LNCaP clone FGC (cell line): ENCODE measurements around the gene GRIA4.

Experiments used
- DNase-seq: peaks from one replicate; pipeline ENCODE4 v3.0.0-alpha.2; 2011; ENCODE audit warnings: low read depth
- H3K4me3 ChIP-seq: 2 replicates; pipeline ENCODE4 v1.5.1; 2011; ENCODE audit warnings: mild to moderate bottlenecking, low read depth, low read length, control low read depth
- CTCF ChIP-seq: IDR thresholded peaks from 2 replicates; pipeline ENCODE4 v1.5.1; 2012; ENCODE audit warnings: mild to moderate bottlenecking; ENCODE audit not compliant: control insufficient read depth, insufficient read depth; ENCODE audit errors: extremely low read depth

The GRIA4 gene

GRCh38 chr11:105690467-105690866 is 80.6 kb downstream of the GRIA4 start:
- DNase-seq = no peak
- no peak overlapping the region for H3K4me3 ChIP-seq
- no peak for TF ChIP-seq CTCF

GRCh38 chr11:105693075-105693759 is 83.3 kb downstream of the GRIA4 start:
- no peak for DNase-seq
- no peak overlapping the region for H3K4me3 ChIP-seq
- TF ChIP-seq CTCF = no peak

GRCh38 chr11:105696000-105696399 is 86.1 kb downstream of the GRIA4 start:
- no peak for TF ChIP-seq CTCF
- H3K4me3 ChIP-seq = no peak overlapping the region
- no peak for DNase-seq

- H3K4me3 ChIP-seq = no peak overlapping the region
- no peak for DNase-seq
- no peak for TF ChIP-seq CTCF
These were observed 87.4 kb downstream of the GRIA4 start for GRCh38 chr11:105697291-105697690.

- no peak overlapping the region for H3K4me3 ChIP-seq
- DNase-seq = no peak
- TF ChIP-seq CTCF = no peak
These were observed 89.3 kb downstream of the GRIA4 start for GRCh38 chr11:105699203-105699602.

- no peak for TF ChIP-seq CTCF
- H3K4me3 ChIP-seq = no peak overlapping the region
- DNase-seq = no peak
These were observed 90.4 kb downstream of the GRIA4 start for GRCh38 chr11:105700271-105700670.

GRCh38 chr11:105701098-105701497 is 91.2 kb downstream of the GRIA4 start:
- H3K4me3 ChIP-seq = no peak overlapping the region
- DNase-seq = peak; percentile 98
- no peak for TF ChIP-seq CTCF
